Keratinocyte (primary cell): ENCODE results near the gene HNF4A. TPM values are rescaled to one million over a fixed set of nuclear protein-coding genes. Genes with fewer than 3 reads are reported as not detected.

ENCODE experiments used
- DNase-seq: peaks from one replicate; pipeline ENCODE4 v3.0.0-alpha.2; 2011; ENCODE audit warnings: low read depth, missing footprints, low spot score
- FAIRE-seq: peaks from 2 replicates; lab custom pipeline; 2011; peaks lifted over from hg19 to GRCh38; lab: Jason Lieb, UNC
- H2AFZ ChIP-seq: 2 replicates; pipeline ENCODE4 v1.6.0; 2012; ENCODE audit warnings: low read length, control low read depth, inconsistent platforms; ENCODE audit not compliant: control insufficient read depth
- H3K27ac ChIP-seq: 2 replicates; pipeline ENCODE4 v1.5.1; 2011; ENCODE audit warnings: low read length; ENCODE audit not compliant: control insufficient read depth, insufficient read depth
- H3K27me3 ChIP-seq: 3 replicates; pipeline ENCODE4 v1.6.0; 2011; ENCODE audit warnings: low read length; ENCODE audit not compliant: control insufficient read depth, insufficient read depth; ENCODE audit errors: extremely low read depth
- H3K36me3 ChIP-seq, 2 experiments: 2 replicates in 1 of 2; 3 replicates in 1 of 2; pipeline ENCODE4 v1.5.1; 2011; ENCODE audit warnings: low read length in 2 of 2, mild to moderate bottlenecking in 1 of 2; ENCODE audit not compliant: control insufficient read depth in 2 of 2, insufficient read depth in 2 of 2; ENCODE audit errors: extremely low read depth in 1 of 2
- H3K4me1 ChIP-seq: 3 replicates; pipeline ENCODE4 v1.5.1; 2011; ENCODE audit warnings: low read length; ENCODE audit not compliant: control insufficient read depth, insufficient read depth; ENCODE audit errors: extremely low read depth
- H3K4me2 ChIP-seq: 3 replicates; pipeline ENCODE4 v1.6.0; 2011; ENCODE audit warnings: low read depth, low read length; ENCODE audit not compliant: control insufficient read depth, insufficient read depth; ENCODE audit errors: extremely low read depth
- H3K4me3 ChIP-seq, 3 experiments: fragments of 200-600 bp in 1 of 3; sonication (generic) in 1 of 3; 2 replicates in 2 of 3; 3 replicates in 1 of 3; pipeline ENCODE4 v1.5.1; 2011 to 2016; ENCODE audit warnings: low read length in 3 of 3, mild to moderate bottlenecking in 3 of 3, control low read depth in 2 of 3, inconsistent platforms in 1 of 3, low read depth in 1 of 3, mixed read lengths in 1 of 3, mixed run types in 1 of 3, moderate library complexity in 1 of 3; ENCODE audit not compliant: control insufficient read depth in 2 of 3, insufficient read depth in 2 of 3; ENCODE audit errors: extremely low read depth in 1 of 3
- H3K79me2 ChIP-seq: 2 replicates; pipeline ENCODE4 v1.6.0; 2012; ENCODE audit warnings: low read length; ENCODE audit not compliant: control insufficient read depth, insufficient read depth
- H3K9ac ChIP-seq: 3 replicates; pipeline ENCODE4 v1.6.0; 2011; ENCODE audit warnings: low read length; ENCODE audit not compliant: control insufficient read depth, insufficient read depth; ENCODE audit errors: extremely low read depth
- H3K9me1 ChIP-seq: 3 replicates; pipeline ENCODE4 v1.6.0; 2011; ENCODE audit warnings: low read length; ENCODE audit not compliant: control insufficient read depth, insufficient read depth; ENCODE audit errors: extremely low read depth
- H3K9me3 ChIP-seq: 2 replicates; pipeline ENCODE4 v1.5.1; 2012; ENCODE audit warnings: low read depth, low read length; ENCODE audit not compliant: control insufficient read depth
- H4K20me1 ChIP-seq: 3 replicates; pipeline ENCODE4 v1.6.0; 2011; ENCODE audit warnings: low read length; ENCODE audit not compliant: control insufficient read depth, insufficient read depth; ENCODE audit errors: extremely low read depth
- CTCF ChIP-seq, 3 experiments: IDR thresholded peaks in 1 of 3; conservative IDR thresholded peaks in 1 of 3; optimal IDR thresholded peaks in 1 of 3; 2 replicates in 2 of 3; 3 replicates in 1 of 3; pipeline versions ENCODE3 to v1.5.1; 2011; ENCODE audit warnings: low read length in 3 of 3, mild to moderate bottlenecking in 3 of 3, moderate library complexity in 2 of 3, control low read depth in 1 of 3, inconsistent platforms in 1 of 3; ENCODE audit not compliant: insufficient read depth in 2 of 3; ENCODE audit errors: extremely low read depth in 1 of 3
- EZH2 ChIP-seq: IDR thresholded peaks from one replicate; pipeline ENCODE4 v1.6.1; 2012; ENCODE audit warnings: inconsistent platforms, mild to moderate bottlenecking, low read length, moderate library complexity
- dilution Hi-C: fragments of 300-500 bp; cut with MboI; formaldehyde crosslinking; loops from one replicate; pipeline ENCODE4 v1.7.0; 2020; ENCODE audit warnings: low sequenced_read_pairs; ENCODE audit not compliant: extremely low pct_ligation_motif_present
- polyA plus RNA-seq, 5 experiments: library from polyadenylated mRNA; depleted of rRNA in 3 of 5; stranded (reverse) in 3 of 5; stranded (forward) in 1 of 5; unstranded in 1 of 5; fragments of >200 nt; gene quantifications; 1 replicate in 1 of 5; 2 replicates in 3 of 5; 3 replicates in 1 of 5; pipeline versions ENCODE4 v1.2.1 to v1.2.3, GENCODE V29; 2011 to 2012; ENCODE audit warnings: missing spikeins in 2 of 5, low read depth in 1 of 5, low replicate concordance in 1 of 5

The HNF4A gene
- polyA plus RNA-seq, 1 donor (not counting 4 experiments of a cell fraction or from before 2014, with no cell fraction given): not detected

- FAIRE-seq (no peak), DNase-seq (no peak)
- H3K36me3 ChIP-seq: no peaks in the 10 kb centered on the region
- H3K4me1 ChIP-seq: no peaks in the 10 kb centered on the region
- no peaks in the 10 kb centered on the region for H3K27me3 ChIP-seq
- H3K9ac ChIP-seq: no peak overlapping the region
- no peak overlapping the region for H3K27ac ChIP-seq
- no peak overlapping the region for H2AFZ ChIP-seq
- H3K9me1 ChIP-seq: no peaks in the 10 kb centered on the region
- dilution Hi-C loops: no loop called here
- H3K9me3 ChIP-seq: no peaks in the 10 kb centered on the region
- H3K4me3 ChIP-seq: no peak overlapping the region
- no peaks in the 10 kb centered on the region for H3K79me2 ChIP-seq
- TF ChIP-seq EZH2 (no peak), CTCF (optimal IDR thresholded peaks at IDR 0.05 in 1 of 3, IDR thresholded peaks at IDR 0.05 in 1 of 3, conservative IDR thresholded peaks at IDR 0.05 in 1 of 3; ENCODE audit: extremely low read depth in 1 of 3, insufficient read depth in 2 of 3, low read length in 3 of 3) (no peak)
- H4K20me1 ChIP-seq: no peaks in the 10 kb centered on the region
- no peak overlapping the region for H3K4me2 ChIP-seq
Measured at GRCh38 chr20:44445742-44446710, 90.5 kb downstream of the HNF4A start.

GRCh38 chr20:44447827-44448419, 92.4 kb downstream of the HNF4A start:
- Histone ChIP-seq H3K36me3 (no peaks in the 10 kb centered on the region), H3K4me3 (no peak overlapping the region), H4K20me1 (no peaks in the 10 kb centered on the region), H3K9ac (no peak overlapping the region), H3K4me1 (no peaks in the 10 kb centered on the region), H3K9me1 (no peaks in the 10 kb centered on the region), H3K9me3 (no peaks in the 10 kb centered on the region), H2AFZ (no peak overlapping the region), H3K79me2 (no peaks in the 10 kb centered on the region), H3K27ac (no peak overlapping the region), H3K4me2 (no peak overlapping the region), H3K27me3 (no peaks in the 10 kb centered on the region)
- no peak for TF ChIP-seq EZH2
- no peak for FAIRE-seq
- dilution Hi-C loops: no loop called here
- no peak for DNase-seq
